Fibroblast of skin of abdomen (primary cell): ENCODE measurements around the gene KPNB1.

ENCODE experiments used
- DNase-seq: peaks from one replicate; pipeline ENCODE4 v3.0.0-alpha.2; 2013

The KPNB1 gene

GRCh38 chr17:47636273-47637030 lies 13.3 kb upstream of the KPNB1 start:
- DNase-seq, result no peak

- no peak for DNase-seq
These were observed 10.8 kb upstream of the KPNB1 start for GRCh38 chr17:47638903-47639302.

GRCh38 chr17:47640076-47640475 lies 9.6 kb upstream of the KPNB1 start:
- DNase-seq, result no peak

- no peak for DNase-seq
These were observed 8.5 kb upstream of the KPNB1 start for GRCh38 chr17:47641202-47641601.

- no peak for DNase-seq
These were observed 6.6 kb upstream of the KPNB1 start for GRCh38 chr17:47643116-47643515.

GRCh38 chr17:47644324-47644723 lies 5.4 kb upstream of the KPNB1 start:
- DNase-seq, result no peak

- no peak for DNase-seq
These were observed 329 bp downstream of the KPNB1 start for GRCh38 chr17:47649972-47650524.

- DNase-seq, result peak; percentile 98
These were observed 1.1 kb downstream of the KPNB1 start for GRCh38 chr17:47650525-47651522.

- DNase-seq, result no peak
These were observed 2.0 kb downstream of the KPNB1 start for GRCh38 chr17:47651704-47652103.

GRCh38 chr17:47652570-47652969 lies 2.9 kb downstream of the KPNB1 start:
- DNase-seq, result peak; percentile 7

- no peak for DNase-seq
These were observed 3.7 kb downstream of the KPNB1 start for GRCh38 chr17:47653442-47653841.

- DNase-seq, result no peak
These were observed 5.3 kb downstream of the KPNB1 start for GRCh38 chr17:47654991-47655390.

GRCh38 chr17:47660064-47660492 lies 10.4 kb downstream of the KPNB1 start:
- DNase-seq, result no peak

GRCh38 chr17:47663912-47664623 lies 14.3 kb downstream of the KPNB1 start:
- DNase-seq, result peak; percentile 53

- no peak for DNase-seq
These were observed 14.9 kb downstream of the KPNB1 start for GRCh38 chr17:47664624-47664941.

- peak; percentile 29 for DNase-seq
These were observed 15.9 kb downstream of the KPNB1 start for GRCh38 chr17:47665655-47666054.

GRCh38 chr17:47669081-47669480 lies 19.4 kb downstream of the KPNB1 start:
- DNase-seq, result no peak

- no peak for DNase-seq
These were observed 20.3 kb downstream of the KPNB1 start for GRCh38 chr17:47670064-47670463.

GRCh38 chr17:47674499-47674898 lies 24.8 kb downstream of the KPNB1 start:
- DNase-seq, result no peak

GRCh38 chr17:47675380-47676198 lies 25.9 kb downstream of the KPNB1 start:
- no peak for DNase-seq

- no peak for DNase-seq
These were observed 26.4 kb downstream of the KPNB1 start for GRCh38 chr17:47676199-47676472.
